ENCODE results near the gene WDR83. TPM values are rescaled to one million over a fixed set of nuclear protein-coding genes. Genes with fewer than 3 reads are reported as not detected.

Gene WDR83
- total and polyA plus RNA-seq, 2 of the 8 experiments (the other 6 are each of a cell fraction or from before 2014, with no cell fraction given): 12.6 to 15.3 TPM

- Histone ChIP-seq H3K23me2 (ENCODE audit: low read depth, low read length) (no peaks in the 10 kb centered on the region), H2BK20ac (ENCODE audit: low read length) (no peak overlapping the region), H3K18ac (ENCODE audit: extremely low read depth, low read length) (no peak overlapping the region), H3K4me1 (replicated peaks in 1 of 4; ENCODE audit: control insufficient read depth in 3 of 4, insufficient read depth in 4 of 4, low read length in 3 of 4) (no peaks in the 10 kb centered on the region), H2BK5ac (ENCODE audit: low read depth, low read length) (no peak overlapping the region), H3K14ac (ENCODE audit: insufficient read length) (no peak overlapping the region), H4K91ac (replicated peaks; ENCODE audit: insufficient read length, low read length) (no peak overlapping the region), H4K20me1 (replicated peaks in 1 of 2; ENCODE audit: control insufficient read depth in 1 of 2, insufficient read depth in 2 of 2, low read length in 2 of 2) (peaks cover 0 to 8% of the 10 kb centered on the region in 2 experiments), H3K79me1 (ENCODE audit: low read depth, low read length) (no peaks in the 10 kb centered on the region), H3K4me2 (ENCODE audit: insufficient read depth in 1 of 2, low read depth in 2 of 2, low read length in 2 of 2) (no peak overlapping the region), H3K79me2 (ENCODE audit: control insufficient read depth in 1 of 2, insufficient read depth in 2 of 2, low read length in 2 of 2) (no peaks in the 10 kb centered on the region), H4K5ac (ENCODE audit: insufficient read length, low read depth, low read length) (no peak overlapping the region), H2BK15ac (ENCODE audit: low read length) (no peak overlapping the region), H3K4me3 (ENCODE audit: extremely low read depth in 1 of 4, insufficient read depth in 2 of 4, low read depth in 3 of 4, low read length in 4 of 4) (no peak overlapping the region), H2AK5ac (ENCODE audit: low read depth, low read length) (no peak overlapping the region), H3K27ac (ENCODE audit: low read depth, low read length) (no peak overlapping the region), H3K23ac (ENCODE audit: insufficient read length) (no peak overlapping the region), H3K9ac (replicated peaks in 1 of 4; ENCODE audit: extremely low read depth in 1 of 4, low read depth in 3 of 4, low read length in 3 of 4) (no peak overlapping the region), H3K4ac (replicated peaks; ENCODE audit: insufficient read length, low read depth, low read length) (no peak overlapping the region), H4K8ac (ENCODE audit: extremely low read depth, insufficient read depth, low read length) (no peak overlapping the region), H2BK12ac (ENCODE audit: low read depth, low read length) (no peak overlapping the region), H2AFZ (ENCODE audit: low read length) (no peak overlapping the region), H3K56ac (replicated peaks; ENCODE audit: insufficient read length, low read depth, low read length) (no peak overlapping the region), H2BK120ac (replicated peaks; ENCODE audit: low read depth, low read length) (no peak overlapping the region), H3K9me3 (ENCODE audit: insufficient read depth in 2 of 2, low read depth in 1 of 2, low read length in 1 of 2) (no peaks in the 10 kb centered on the region), H3K36me3 (ENCODE audit: control insufficient read depth in 2 of 4, insufficient read depth in 4 of 4, low read length in 3 of 4) (no peaks in the 10 kb centered on the region), H3K27me3 (replicated peaks in 1 of 4; ENCODE audit: control insufficient read depth in 3 of 4, extremely low read depth in 1 of 4, insufficient read depth in 3 of 4, low read length in 3 of 4) (no peaks in the 10 kb centered on the region)
- ChIA-PET POLR2A (ENCODE audit: partially characterized antibody) (interaction anchor here (1.1 to 9.2 kb wide), 3 partner anchors 11 to 68 kb away, joined by 3 to 93 read pairs (median 4); partner anchors contain the start of gene DHPS), CTCF (ENCODE audit: partially characterized antibody) (interaction anchor here (0.6 to 1.4 kb wide), 3 partner anchors 13 to 174 kb away, joined by 3 to 5 read pairs (median 4); no protein-coding TSS in a partner anchor)
- FAIRE-seq (no peak), DNase-seq (ENCODE audit: low read depth in 1 of 2, low spot score in 2 of 2) (no peak)
- WGBS, 2 experiments (ENCODE audit: extremely low coverage in 1 of 2, insufficient coverage in 1 of 2, insufficient read length in 1 of 2, insufficient replicate concordance in 2 of 2, low coverage in 1 of 2, low lambda C conversion rate in 2 of 2, missing lambda C conversion rate in 1 of 2): 92% methylated on average over 26 of the region's 26 CpGs; no CpG with 5 or more reads in 1 of the 2 experiments
- TF ChIP-seq KDM1A (IDR thresholded peaks at IDR 0.05; ENCODE audit: borderline replicate concordance, low read length) (no peak), SP2 (IDR thresholded peaks at IDR 0.05; ENCODE audit: low read length) (no peak), SAP30 (IDR thresholded peaks at IDR 0.05; ENCODE audit: insufficient read depth, insufficient replicate concordance, low read length) (no peak), YY1 (IDR thresholded peaks at IDR 0.05; ENCODE audit: low read depth, low read length) (no peak), SIN3A (conservative IDR thresholded peaks at IDR 0.05 in 1 of 2, IDR thresholded peaks at IDR 0.05 in 1 of 2; ENCODE audit: low read depth in 1 of 2, low read length in 2 of 2) (no peak), FOSL1 (IDR thresholded peaks at IDR 0.05; ENCODE audit: insufficient read depth, low read depth, low read length) (no peak), RXRA (IDR thresholded peaks at IDR 0.05; ENCODE audit: insufficient read depth, low read depth, low read length) (no peak), JUND (IDR thresholded peaks at IDR 0.05; ENCODE audit: low read length) (no peak), EZH2 (IDR thresholded peaks at IDR 0.05; ENCODE audit: low read depth, low read length, severe bottlenecking) (no peak), NANOG (IDR thresholded peaks at IDR 0.05; ENCODE audit: insufficient read depth, low read depth, low read length, poor library complexity, severe bottlenecking) (no peak), SUZ12 (IDR thresholded peaks at IDR 0.05; ENCODE audit: low read length) (no peak), CHD2 (IDR thresholded peaks at IDR 0.05; ENCODE audit: low read length) (no peak), SP1 (IDR thresholded peaks at IDR 0.05; ENCODE audit: low read depth, low read length) (no peak)
These were observed 23.1 kb downstream of the WDR83 start for GRCh38 chr19:12689581-12690216.

Measured in H1 (cell line).